Fibroblast of skin of right quadriceps (primary cell): Measurements from ENCODE around the gene GATAD2A.

Source experiments
- DNase-seq: peaks from one replicate; pipeline ENCODE4 v3.0.0-alpha.2; 2013

Gene GATAD2A

GRCh38 chr19:19422156-19422555 is 16.7 kb downstream of the GATAD2A start:
- no peak for DNase-seq

GRCh38 chr19:19423322-19423721 is 17.8 kb downstream of the GATAD2A start:
- DNase-seq: no peak

- DNase-seq: no peak
Measured at GRCh38 chr19:19425170-19425875, 19.8 kb downstream of the GATAD2A start.

- DNase-seq: no peak
Measured at GRCh38 chr19:19426216-19426615, 20.7 kb downstream of the GATAD2A start.

GRCh38 chr19:19426799-19427198 is 21.3 kb downstream of the GATAD2A start:
- no peak for DNase-seq

- no peak for DNase-seq
Measured at GRCh38 chr19:19427302-19427701, 21.8 kb downstream of the GATAD2A start.

GRCh38 chr19:19427944-19428343 is 22.5 kb downstream of the GATAD2A start:
- no peak for DNase-seq

- no peak for DNase-seq
Measured at GRCh38 chr19:19428746-19429145, 23.3 kb downstream of the GATAD2A start.

GRCh38 chr19:19429361-19429760 is 23.9 kb downstream of the GATAD2A start:
- no peak for DNase-seq

GRCh38 chr19:19432732-19433131 is 27.3 kb downstream of the GATAD2A start:
- no peak for DNase-seq

GRCh38 chr19:19433666-19434213 is 28.3 kb downstream of the GATAD2A start:
- no peak for DNase-seq

- no peak for DNase-seq
Measured at GRCh38 chr19:19434483-19435045, 29.1 kb downstream of the GATAD2A start.

- no peak for DNase-seq
Measured at GRCh38 chr19:19436137-19436691, 30.7 kb downstream of the GATAD2A start.

- no peak for DNase-seq
Measured at GRCh38 chr19:19438366-19439175, 33.1 kb downstream of the GATAD2A start.

- DNase-seq: no peak
Measured at GRCh38 chr19:19439176-19439482, 33.7 kb downstream of the GATAD2A start.

GRCh38 chr19:19443283-19443682 is 37.8 kb downstream of the GATAD2A start:
- no peak for DNase-seq

- DNase-seq: no peak
Measured at GRCh38 chr19:19443902-19444680, 38.6 kb downstream of the GATAD2A start.

GRCh38 chr19:19444681-19445155 is 39.2 kb downstream of the GATAD2A start:
- DNase-seq: no peak

GRCh38 chr19:19445288-19445687 is 39.8 kb downstream of the GATAD2A start:
- DNase-seq: no peak

- DNase-seq: peak; percentile 48
Measured at GRCh38 chr19:19445911-19446361, 40.5 kb downstream of the GATAD2A start.

GRCh38 chr19:19446655-19447437 is 41.4 kb downstream of the GATAD2A start:
- no peak for DNase-seq
